ENCODE data around the gene GABRA5.
"Not testable (repeated sequence)": the region's sequence is repeated elsewhere in the genome, so short reads cannot be mapped to it uniquely, and the experiment has no call there.

Gene GABRA5
- 0 to 0.05 reads per million in 2 donors for total RNA-seq

DNA sequence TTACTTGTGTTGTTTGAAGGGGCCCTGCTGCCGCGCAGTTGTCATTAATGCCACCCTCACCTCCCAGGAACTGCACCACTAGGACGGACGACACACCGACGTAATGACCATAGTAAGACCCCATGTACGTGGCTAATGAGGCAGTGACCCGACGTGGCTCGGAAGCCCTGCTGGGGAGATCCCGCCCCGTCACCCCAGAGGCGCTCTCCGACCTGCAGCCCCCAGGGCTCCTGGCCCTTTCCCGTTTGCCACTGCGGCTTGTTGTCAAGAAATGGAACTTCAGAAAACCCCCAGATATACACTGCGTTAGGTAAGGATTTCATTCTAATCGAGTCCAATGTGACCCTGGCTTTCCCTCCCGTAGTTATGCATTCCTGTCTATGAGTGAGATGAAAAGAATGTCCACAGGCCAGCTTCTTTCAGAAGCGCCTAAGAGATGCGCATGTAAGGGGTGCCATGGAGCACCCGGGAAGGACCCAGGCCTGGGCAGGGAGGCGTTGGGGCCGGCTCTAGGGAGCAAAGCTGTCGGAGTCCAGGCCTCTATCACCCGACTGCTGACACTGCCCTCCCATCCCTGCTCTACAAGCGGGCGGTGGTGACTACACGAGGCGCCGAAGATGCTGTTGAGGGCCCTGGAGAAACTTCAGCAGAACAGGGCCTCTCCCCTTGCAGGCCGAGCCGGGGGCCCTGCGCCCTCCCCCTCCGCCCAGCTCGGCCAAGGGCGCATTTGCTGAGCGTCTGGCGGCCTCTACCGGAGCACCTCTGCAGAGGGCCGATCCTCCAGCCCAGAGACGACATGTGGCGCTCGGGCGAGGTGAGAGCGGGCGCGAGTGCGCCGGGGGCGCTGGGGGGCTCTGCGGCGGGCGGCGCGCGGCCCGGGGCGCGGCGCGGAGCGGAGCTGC lies at the start of gene GABRA5:
TSS of gene GABRA5 (plus strand) at position 765 of the 902 bp plus-strand sequence. CDS start 2,187 bp downstream, outside the sequence.
- no peak for DNase-seq

DNA sequence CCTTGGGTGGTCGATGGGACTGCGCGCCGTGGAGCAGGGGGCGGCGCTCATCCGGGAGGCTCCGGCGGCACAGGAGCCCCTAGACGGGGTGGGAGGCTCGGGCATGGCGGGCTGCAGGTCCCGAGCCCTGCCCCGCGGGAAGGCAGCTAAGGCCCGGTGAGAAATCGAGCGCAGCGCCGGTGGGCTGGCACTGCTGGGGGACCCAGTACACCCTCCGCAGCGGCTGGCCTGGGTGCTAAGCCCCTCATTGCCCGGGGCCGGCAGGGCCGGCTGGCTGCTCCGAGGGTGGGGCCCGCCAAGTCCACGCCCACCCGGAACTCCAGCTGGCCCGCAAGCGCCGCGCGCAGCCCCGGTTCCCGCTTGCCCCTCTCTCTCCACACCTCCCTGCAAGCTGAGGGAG lies 35.7 kb upstream of the GABRA5 start:
- not testable (repeated sequence) for DNase-seq

DNA sequence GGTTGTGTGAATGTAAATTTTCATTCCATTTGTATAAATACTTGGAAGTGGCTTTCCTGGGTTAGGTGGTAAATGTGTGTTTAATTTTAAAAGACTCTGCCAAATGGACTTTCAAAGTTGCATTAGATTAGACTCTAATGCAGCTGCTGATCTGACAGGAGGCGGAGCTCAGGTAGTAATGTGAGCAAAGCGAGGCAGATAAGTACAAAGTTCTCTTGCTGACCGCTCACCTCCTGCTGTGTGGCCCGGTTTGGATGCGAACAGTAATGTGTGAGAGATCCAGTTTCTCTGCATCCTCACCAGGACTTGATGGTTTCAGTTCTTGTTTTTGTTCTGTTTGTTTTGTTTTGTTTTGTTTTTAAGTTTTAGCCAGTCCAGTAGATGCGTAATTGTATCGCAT lies 34.9 kb upstream of the GABRA5 start:
- DNase-seq, result no peak

DNA sequence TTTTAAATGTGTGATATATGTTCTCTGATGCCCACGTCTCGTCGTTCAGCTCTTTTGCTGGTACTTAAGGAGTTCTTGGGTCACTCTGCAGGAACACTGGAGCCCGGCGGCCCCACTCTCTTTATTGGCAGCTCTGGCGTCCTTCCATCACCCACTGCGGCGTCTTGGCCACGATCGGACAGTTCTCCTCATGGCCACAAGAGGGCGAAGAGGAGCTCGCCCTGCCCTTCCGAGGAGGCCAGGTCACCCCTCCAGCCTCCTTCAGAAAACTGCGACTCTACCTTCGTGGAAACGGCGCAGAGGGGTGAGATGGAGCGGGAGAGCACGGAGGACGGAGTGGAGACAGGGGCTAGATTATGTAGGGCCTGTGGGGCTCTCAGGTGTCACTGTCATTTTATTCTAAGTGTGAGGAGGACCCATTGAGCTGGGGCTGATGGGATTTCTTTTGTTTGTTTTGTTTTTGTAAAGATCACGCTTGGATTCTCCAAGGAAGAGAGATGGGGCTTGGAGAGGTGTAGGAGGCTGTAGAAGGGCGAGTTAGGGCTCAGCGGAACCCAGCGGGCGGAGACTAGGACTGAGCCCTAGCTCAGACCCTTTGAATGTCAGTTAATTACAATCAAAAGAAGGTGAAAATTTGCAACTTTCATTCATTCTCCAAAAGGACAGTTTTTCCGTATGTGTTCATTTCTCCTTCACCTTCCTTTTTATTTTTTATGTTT lies 28.0 kb upstream of the GABRA5 start:
- no peak for DNase-seq

DNA sequence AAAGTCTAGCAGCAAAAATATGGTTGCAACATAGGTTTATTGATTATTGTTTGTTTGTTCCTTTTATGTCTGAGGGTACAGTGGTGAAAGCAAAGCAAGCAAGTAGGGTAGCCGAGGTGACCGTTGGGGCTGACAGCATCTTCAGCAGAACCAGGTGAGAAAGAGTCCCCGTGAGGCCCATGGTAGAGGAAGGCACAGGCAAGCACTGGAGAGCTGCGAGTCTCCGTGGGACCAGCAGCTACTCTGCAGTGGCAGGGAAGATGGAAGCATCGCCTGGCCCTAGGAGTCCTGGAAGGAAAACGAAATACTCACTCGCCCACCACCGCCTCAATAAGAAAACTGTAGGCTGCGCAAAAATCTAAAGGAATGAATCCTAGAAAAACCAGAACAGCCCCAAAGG lies 25.3 kb upstream of the GABRA5 start:
- no peak for DNase-seq

DNA sequence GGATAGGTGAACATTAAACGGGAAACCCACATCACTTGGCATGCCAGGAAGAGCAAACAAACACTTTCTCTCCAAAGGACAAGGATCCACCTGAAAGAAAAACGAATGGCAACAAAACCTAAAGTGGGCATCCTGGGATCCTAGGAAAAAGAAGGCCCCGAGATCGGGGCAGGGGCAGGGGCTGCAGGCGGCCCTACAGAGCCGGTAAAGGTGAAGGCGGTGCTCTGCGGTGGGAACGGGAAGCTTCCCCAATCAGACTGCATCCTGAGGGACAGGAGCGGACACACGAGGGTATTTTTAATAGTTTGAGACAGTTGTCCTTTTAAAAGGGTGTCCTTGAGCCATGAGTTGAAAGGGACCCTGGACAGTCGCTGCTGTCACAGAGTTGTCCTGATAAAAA lies 24.9 kb upstream of the GABRA5 start:
- no peak for DNase-seq

GRCh38 chr15:26842391-26842790 lies 24.5 kb upstream of the GABRA5 start:
- DNase-seq, result no peak

DNA sequence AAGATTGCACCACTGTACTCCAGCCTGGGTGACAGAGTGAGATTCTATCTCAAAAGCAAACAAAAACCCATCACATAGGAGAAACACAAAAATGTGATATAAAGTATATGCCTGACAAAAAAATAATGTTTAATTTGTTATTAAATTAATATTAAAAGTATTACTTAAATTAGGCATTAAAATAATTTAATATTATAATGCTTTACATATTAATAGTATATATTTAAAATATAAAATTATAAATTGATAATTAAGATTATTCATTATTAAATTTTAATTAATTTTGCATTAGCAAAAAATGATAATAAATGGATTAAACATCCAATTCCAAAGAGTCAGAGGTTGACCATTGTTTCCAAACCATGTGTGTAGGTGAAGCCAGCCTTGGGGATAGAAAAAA lies 22.0 kb upstream of the GABRA5 start:
- DNase-seq, result no peak

DNA sequence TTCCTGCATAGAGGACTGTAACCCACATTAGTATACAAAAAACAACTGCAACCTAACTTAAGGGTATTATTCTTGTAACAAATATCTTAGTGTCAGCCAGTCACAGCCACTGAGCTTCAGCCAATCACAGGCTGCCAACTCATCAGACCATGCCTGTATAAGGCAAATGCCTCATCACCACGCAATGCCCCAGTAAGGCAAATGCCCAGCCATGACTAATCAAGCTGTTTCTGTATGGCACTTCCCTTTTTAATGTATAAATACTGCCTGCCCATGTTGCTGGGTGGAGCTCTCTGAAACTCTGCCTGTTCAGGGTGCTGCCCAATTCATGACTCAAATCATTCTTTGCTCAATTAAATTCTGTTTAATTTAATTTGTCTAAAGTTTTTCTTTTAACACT lies 18.4 kb upstream of the GABRA5 start:
- DNase-seq, result no peak

DNA sequence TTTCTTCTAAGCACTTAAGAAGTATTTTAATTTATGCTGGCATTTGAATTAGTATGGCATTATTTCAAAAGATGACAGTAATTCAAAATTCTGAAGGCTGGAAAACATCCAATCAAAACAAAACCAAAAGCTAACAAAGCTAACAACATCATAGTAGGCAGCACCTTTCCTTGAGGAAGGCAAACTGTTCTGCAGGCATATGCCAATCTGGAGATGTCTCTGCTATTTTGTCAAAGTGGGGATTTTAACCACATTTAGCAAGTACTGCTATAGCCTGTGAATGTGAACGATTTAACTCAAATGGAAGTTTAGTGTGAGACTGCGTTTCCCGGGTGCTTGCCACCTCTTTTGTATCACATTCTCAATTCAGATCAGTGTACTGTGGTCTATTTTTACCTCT lies 16.7 kb upstream of the GABRA5 start:
- DNase-seq, result no peak

GRCh38 chr15:26852980-26853379 lies 13.9 kb upstream of the GABRA5 start:
- DNase-seq, result no peak

- no peak for DNase-seq
These were observed 12.4 kb upstream of the GABRA5 start for GRCh38 chr15:26854435-26854834.

- DNase-seq, result no peak
These were observed 2.1 kb upstream of the GABRA5 start for GRCh38 chr15:26864664-26865191.

- DNase-seq, result no peak
These were observed 542 bp downstream of the GABRA5 start for GRCh38 chr15:26867200-26868007.

DNA sequence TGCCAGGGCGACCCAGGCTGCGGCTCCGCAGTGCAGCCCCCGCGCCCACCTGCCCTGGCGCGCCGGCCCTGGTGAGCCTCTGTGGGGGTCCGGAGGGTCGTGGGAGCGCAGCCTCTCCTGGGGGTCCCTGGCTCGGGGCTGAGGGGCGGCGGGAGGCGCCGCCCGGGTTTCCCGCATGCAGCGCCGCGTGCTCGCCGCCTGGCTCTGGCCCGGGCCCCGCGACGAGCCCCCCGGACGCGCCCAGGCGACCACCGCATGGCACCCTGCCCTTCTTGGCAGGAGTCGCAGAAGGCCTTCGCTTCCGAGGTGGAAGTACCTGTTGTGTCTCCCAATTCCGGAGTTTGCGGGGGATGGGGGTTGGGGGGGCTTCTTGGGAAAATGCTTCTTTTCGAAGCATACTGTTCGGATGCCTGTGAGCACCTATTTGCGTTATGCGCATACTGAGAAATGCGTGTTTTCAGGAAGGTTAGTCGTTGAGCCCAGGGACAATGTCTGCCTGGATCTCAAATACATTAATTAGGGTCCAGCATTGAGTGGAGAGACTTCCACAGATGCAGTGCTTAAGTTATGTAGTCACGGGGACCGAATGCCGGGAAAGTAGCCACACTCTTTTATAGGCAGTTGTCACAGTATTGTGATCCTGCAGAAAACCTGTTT lies 1.3 kb downstream of the GABRA5 start:
- DNase-seq, result no peak

DNA sequence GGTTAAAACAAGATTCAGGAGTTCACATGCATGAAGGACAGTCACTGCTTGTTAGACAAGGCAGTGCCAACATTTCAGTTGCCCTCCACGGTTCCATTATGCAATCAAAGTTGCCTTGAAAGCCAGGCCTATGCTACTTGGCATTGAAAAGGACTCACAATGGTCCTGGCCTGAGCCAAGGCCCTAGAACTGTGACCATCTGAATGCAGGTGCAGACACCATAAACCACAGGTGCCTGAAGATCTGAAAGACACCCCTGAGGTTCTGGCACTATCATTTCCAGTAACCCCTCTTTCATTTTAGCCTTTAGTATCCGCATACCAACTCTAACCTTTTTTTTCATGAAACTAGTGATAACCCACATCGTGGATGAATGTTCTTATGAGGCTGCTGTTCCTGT lies 2.8 kb downstream of the GABRA5 start:
- no peak for DNase-seq

- no peak for DNase-seq
These were observed 3.5 kb downstream of the GABRA5 start for GRCh38 chr15:26870346-26870745.

GRCh38 chr15:26872206-26872605 lies 5.3 kb downstream of the GABRA5 start:
- DNase-seq, result no peak

DNA sequence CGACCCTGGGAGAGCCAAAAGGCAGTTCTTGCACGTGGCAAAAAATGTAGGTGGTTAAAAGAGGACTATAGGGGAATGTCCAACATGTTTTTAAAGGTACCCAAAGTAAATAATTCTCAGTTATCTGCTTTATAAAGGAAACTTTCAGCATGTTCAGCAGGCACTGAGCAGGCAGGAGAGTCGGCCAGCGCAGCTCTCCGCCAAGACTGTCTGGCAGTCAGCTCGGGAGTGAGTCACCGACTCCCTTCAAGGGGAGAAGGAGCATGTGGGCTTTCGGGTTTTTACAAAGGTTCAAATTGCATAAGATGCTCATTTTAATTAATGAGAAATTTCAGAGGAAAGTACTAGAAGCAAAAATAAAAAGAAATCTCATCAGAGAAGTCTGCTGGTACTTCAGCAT lies 7.0 kb downstream of the GABRA5 start:
- no peak for DNase-seq

DNA sequence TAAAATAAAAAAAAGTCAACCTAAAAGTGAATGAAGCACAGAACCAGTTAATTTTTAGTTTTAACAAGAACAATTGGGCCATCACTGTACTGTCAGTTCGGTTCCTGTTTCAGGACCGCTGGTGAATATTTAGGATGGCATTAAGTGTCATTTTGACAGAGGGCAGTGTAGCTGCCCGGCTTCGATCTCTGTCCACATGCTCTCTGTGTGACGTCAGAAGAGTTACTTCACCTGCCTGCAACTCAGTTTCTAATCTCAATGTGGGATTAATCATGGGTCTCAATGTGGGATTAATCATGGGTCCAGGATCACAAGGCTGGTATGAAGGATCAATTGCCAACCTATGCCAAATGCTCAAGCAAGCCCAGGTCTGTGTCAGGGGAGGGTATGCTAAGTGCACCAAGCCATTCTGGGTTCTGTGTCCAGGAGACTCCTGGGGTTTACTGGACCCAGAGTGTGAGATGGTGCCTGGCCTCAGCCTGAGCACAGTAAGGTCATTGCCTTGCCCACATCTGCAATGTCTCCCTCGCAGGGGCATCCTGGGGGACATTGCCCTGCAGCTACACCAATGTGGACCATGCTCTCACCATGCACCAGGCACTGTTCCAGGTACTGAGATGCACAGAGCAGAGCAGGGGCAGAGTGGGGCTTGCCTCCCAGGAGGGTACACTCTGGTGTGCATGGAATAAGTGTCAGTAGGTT lies 8.1 kb downstream of the GABRA5 start:
- no peak for DNase-seq

DNA sequence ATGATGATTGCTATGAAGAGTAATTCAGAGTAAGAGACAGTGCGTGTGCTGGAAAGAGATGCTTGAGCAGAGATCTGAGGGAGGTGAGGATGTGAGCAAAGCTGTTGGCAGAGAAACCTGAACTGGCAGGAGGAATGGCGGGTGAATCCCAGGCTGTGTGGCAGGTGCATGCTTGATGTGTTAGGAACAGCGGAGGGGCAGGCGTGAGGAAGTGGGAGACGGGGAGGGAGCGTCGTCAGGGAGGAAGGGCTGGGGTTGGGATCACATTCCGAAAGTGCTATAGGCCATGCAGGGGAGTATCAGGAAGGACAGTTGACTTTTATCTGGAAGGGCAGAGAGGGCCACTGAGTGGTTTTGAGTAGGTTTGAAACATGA lies 8.6 kb downstream of the GABRA5 start:
- DNase-seq, result no peak

GRCh38 chr15:26877831-26878230 lies 11.0 kb downstream of the GABRA5 start:
- DNase-seq, result no peak
